ENCODE data around the gene DNAH11. TPM values are rescaled to one million over a fixed set of nuclear protein-coding genes. Genes with fewer than 3 reads are reported as not detected.
A peak's percentile ranks its signal among the peaks of the same experiment; 100 is the strongest.

Gene DNAH11
- total RNA-seq, 4 donors from 2014 or later = 0.35 to 19.0 (median 3.2) TPM

GRCh38 chr7:21562385-21562784 lies 19.5 kb downstream of the DNAH11 start:
- Histone ChIP-seq H3K27me3 (no peaks in the 10 kb centered on the region), H3K4me1 (no peaks in the 10 kb centered on the region), H3K9me3 (no peaks in the 10 kb centered on the region), H3K36me3 (no peaks in the 10 kb centered on the region), H3K27ac (no peak overlapping the region), H3K4me3 (no peak overlapping the region)
- TF ChIP-seq POLR2A (IDR thresholded peaks at IDR 0.05) (no peak), CTCF (IDR thresholded peaks at IDR 0.05) (no peak)
- DNase-seq = no peak

- H3K9me3 ChIP-seq = no peaks in the 10 kb centered on the region
- TF ChIP-seq CTCF (IDR thresholded peaks at IDR 0.05) (no peak), POLR2A (IDR thresholded peaks at IDR 0.05) (no peak)
- no peak overlapping the region for H3K4me3 ChIP-seq
- no peaks in the 10 kb centered on the region for H3K27me3 ChIP-seq
- H3K4me1 ChIP-seq = no peaks in the 10 kb centered on the region
- no peak overlapping the region for H3K27ac ChIP-seq
- H3K36me3 ChIP-seq = no peaks in the 10 kb centered on the region
- DNase-seq = no peak
Observed at GRCh38 chr7:21565614-21566013, 22.8 kb downstream of the DNAH11 start.

GRCh38 chr7:21566094-21566493 lies 23.3 kb downstream of the DNAH11 start:
- TF ChIP-seq POLR2A (IDR thresholded peaks at IDR 0.05) = no peak
- TF ChIP-seq CTCF (IDR thresholded peaks at IDR 0.05) = no peak
- no peak for DNase-seq
- Histone ChIP-seq H3K27me3 (no peaks in the 10 kb centered on the region), H3K9me3 (no peaks in the 10 kb centered on the region), H3K36me3 (no peaks in the 10 kb centered on the region), H3K27ac (no peak overlapping the region), H3K4me1 (no peaks in the 10 kb centered on the region), H3K4me3 (no peak overlapping the region)

GRCh38 chr7:21568762-21569161 lies 25.9 kb downstream of the DNAH11 start:
- no peaks in the 10 kb centered on the region for H3K27me3 ChIP-seq
- H3K36me3 ChIP-seq = no peaks in the 10 kb centered on the region
- no peak for DNase-seq
- H3K27ac ChIP-seq = no peak overlapping the region
- TF ChIP-seq CTCF (IDR thresholded peaks at IDR 0.05) = peak in 3 of 6 experiments; percentile 31 to 35 (median 33)
- no peak for TF ChIP-seq POLR2A (IDR thresholded peaks at IDR 0.05)
- no peak overlapping the region for H3K4me3 ChIP-seq
- H3K9me3 ChIP-seq = no peaks in the 10 kb centered on the region
- H3K4me1 ChIP-seq = no peaks in the 10 kb centered on the region

GRCh38 chr7:21572331-21573313 lies 29.8 kb downstream of the DNAH11 start:
- TF ChIP-seq POLR2A (IDR thresholded peaks at IDR 0.05) = no peak
- TF ChIP-seq CTCF (IDR thresholded peaks at IDR 0.05) = no peak
- H3K4me3 ChIP-seq = no peak overlapping the region
- DNase-seq = no peak
- H3K4me1 ChIP-seq = no peaks in the 10 kb centered on the region
- no peaks in the 10 kb centered on the region for H3K27me3 ChIP-seq
- H3K27ac ChIP-seq = no peak overlapping the region
- H3K9me3 ChIP-seq = no peaks in the 10 kb centered on the region
- H3K36me3 ChIP-seq = no peaks in the 10 kb centered on the region
